Erythroblast (primary cell): ENCODE data around the gene C1orf216.

Source experiments
- GATA1 ChIP-seq: IDR thresholded peaks from 2 replicates; pipeline ENCODE4 v1.6.1; 2011; ENCODE audit warnings: low read depth, mild to moderate bottlenecking, control low read depth, low read length, moderate library complexity
- POLR2A ChIP-seq: IDR thresholded peaks from 2 replicates; pipeline ENCODE4 v1.6.1; 2011; ENCODE audit warnings: mild to moderate bottlenecking, low read length

DNA sequence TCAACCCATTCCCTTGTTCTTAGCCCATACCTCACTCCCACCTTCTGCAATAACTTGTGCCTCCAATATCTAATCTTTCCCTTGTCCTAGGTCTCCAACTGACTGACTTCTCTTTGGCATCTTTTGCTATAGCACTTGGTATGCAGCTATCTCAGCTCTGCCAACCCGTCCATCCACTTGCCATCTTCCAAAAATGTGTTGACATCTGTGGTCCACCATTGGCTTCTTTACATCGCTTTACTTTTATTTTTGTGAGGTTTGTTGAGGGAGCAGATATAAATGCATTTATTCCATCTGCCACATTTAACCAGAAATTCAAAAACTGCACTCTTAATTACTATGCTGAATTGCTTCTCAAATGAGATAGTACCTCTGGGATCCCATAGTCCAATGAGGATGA lies 52.5 kb downstream of the C1orf216 start:
- no peak for TF ChIP-seq POLR2A
- TF ChIP-seq GATA1: no peak
